C4-2B (cell line): Measurements from ENCODE around the gene RTP2.

Experiments
- H3K27ac ChIP-seq: fragments of 450-650 bp; 2 replicates; pipeline ENCODE4 v1.5.1; 2017
- CTCF ChIP-seq: fragments of 450-650 bp; conservative IDR thresholded peaks from 2 replicates; pipeline ENCODE4 v1.5.1; 2017; ENCODE audit warnings: mild to moderate bottlenecking
- ZFX ChIP-seq: fragments of 450-650 bp; IDR thresholded peaks from 2 replicates; pipeline ENCODE4 v1.6.1; 2017

Gene RTP2

DNA sequence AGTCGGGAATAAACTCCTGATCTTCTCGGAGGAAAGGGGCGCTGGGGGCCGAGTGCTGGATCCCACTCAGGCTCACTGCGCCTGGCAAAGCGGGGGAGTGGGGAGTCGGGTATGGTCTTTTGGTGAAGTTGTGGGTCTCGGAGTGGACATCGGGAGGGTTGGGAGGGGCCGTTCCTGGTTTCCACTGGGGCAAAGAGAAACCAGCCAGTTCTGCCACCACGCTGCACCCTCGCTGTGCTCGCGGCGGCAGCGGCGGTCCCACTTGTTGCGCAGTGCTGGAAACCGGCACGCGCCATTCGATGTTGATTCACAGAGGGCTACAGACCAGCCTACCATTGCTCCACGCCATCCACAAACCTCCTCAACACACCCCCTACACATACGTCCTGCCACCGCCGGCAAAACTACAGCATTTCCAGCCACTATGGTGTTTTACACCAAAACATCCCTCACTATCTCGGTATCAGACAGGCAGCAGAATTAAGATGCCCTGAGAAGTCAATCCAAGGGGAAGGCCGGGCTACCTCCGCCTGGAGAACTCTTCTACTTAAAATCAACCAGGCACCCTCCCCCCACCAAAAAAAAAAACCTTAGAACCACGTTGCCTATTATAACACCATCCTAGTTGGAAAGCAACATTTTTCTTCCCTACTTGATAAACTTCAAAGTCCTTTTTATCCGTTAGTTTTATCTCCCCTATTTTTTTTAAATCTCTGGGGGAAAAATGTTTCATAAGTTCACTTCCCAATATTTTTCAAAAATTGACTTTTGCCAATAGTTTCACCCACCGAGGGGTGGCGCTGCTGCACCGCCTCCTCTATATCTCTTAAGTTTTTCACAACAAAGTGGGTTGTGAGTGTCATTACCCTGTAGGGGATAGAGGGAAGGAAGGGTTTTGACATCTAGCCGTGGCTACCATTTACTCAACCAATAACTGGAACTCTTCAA, 39.3 kb upstream of the RTP2 start:
- TF ChIP-seq ZFX (no peak), CTCF (peak; percentile 95)
- peak overlapping the region; percentile 85 for H3K27ac ChIP-seq

DNA sequence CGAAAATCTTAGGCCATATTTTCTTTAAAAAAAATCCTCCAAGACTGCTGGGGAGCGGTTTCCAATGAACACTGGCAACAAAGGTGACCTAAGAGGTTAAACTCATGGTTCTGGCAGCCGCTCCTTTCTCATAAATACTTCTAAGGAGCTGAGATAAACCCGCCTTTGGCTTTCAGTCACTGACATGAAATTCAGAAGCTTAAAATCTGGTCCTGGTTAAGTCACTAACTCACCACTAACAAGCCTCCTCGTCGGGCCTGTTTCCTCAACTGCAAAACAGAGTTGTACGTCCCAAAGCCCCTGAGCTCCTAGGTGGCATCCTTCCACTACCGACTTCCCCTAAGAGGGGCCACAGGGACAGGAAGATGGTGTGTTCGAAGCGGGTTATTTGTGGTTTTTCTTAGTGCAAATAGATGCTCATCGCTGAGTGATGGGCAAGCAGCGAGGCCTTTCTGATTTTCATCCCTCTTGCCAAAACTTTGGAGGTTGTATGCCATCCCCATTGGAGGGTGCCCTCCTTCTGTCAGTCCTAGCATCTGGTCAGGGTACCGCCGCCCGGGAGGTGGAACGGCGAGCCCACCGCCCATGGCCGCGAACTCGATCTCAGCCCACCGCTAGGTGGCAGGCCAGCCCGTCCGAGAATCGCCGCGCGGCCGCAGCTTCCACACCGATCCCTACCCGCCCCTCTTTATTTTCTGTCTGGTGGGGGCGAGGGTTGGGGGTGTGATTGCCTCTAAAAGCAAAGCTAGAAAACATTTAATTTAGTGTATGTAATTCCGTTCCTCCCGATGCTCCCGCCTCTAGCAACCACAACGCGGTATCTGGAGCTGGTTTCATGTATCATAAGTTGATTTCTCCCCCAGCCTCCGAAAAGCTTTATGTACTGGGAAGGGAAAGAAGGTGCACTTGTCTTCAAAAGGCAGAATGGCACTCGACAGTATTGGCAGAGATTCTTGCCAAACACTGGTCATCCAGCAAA, 38.4 kb upstream of the RTP2 start:
- TF ChIP-seq CTCF (peak; percentile 88), ZFX (no peak)
- peak overlapping the region; percentile 85 for H3K27ac ChIP-seq

- H3K27ac ChIP-seq: peak overlapping the region; percentile 85
- TF ChIP-seq CTCF (peak; percentile 94), ZFX (no peak)
These were observed 37.4 kb upstream of the RTP2 start for GRCh38 chr3:187739561-187740332.

GRCh38 chr3:187739094-187739560, 36.8 kb upstream of the RTP2 start:
- TF ChIP-seq ZFX (no peak), CTCF (no peak)
- peak overlapping the region; percentile 85 for H3K27ac ChIP-seq

GRCh38 chr3:187738331-187739093, 36.2 kb upstream of the RTP2 start:
- no peak for TF ChIP-seq ZFX
- peak; percentile 86 for TF ChIP-seq CTCF
- H3K27ac ChIP-seq: peak overlapping the region; percentile 85

- TF ChIP-seq CTCF (no peak), ZFX (no peak)
- no peak overlapping the region for H3K27ac ChIP-seq
These were observed 35.6 kb upstream of the RTP2 start for GRCh38 chr3:187738071-187738330.
